Hematopoietic multipotent progenitor cell treated with erythropoietin and hydrocortisone succinate and interleukin-3 and kit ligand, for 8 days (in vitro differentiated cells): ENCODE measurements around the gene NUDT4B.
"Not testable (repeated sequence)": the region's sequence is repeated elsewhere in the genome, so short reads cannot be mapped to it uniquely, and the experiment has no call there.

Experiments
- DNase-seq: peaks from one replicate; pipeline ENCODE4 v3.0.0-alpha.2; 2015

The NUDT4B gene

DNA sequence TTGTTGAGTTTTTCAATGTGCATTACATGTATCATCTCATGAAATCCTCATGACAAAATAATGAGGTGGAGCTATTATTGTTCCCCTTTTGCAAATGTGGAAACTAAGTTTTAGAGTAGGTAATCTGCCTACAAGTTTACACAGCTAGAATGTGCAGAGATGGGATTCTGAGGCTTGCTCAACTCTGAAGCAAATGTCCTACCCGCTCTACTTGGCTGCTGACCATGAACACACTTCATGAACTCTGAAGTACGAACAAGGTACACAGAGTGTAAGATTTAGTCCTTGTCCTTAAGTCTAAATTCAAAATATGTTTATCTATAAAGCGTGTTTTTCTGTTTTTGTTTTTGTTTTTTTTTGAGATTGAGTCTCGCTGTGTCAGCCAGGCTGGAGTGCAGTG lies 5.4 kb upstream of the NUDT4B start:
- not testable (repeated sequence) for DNase-seq

DNA sequence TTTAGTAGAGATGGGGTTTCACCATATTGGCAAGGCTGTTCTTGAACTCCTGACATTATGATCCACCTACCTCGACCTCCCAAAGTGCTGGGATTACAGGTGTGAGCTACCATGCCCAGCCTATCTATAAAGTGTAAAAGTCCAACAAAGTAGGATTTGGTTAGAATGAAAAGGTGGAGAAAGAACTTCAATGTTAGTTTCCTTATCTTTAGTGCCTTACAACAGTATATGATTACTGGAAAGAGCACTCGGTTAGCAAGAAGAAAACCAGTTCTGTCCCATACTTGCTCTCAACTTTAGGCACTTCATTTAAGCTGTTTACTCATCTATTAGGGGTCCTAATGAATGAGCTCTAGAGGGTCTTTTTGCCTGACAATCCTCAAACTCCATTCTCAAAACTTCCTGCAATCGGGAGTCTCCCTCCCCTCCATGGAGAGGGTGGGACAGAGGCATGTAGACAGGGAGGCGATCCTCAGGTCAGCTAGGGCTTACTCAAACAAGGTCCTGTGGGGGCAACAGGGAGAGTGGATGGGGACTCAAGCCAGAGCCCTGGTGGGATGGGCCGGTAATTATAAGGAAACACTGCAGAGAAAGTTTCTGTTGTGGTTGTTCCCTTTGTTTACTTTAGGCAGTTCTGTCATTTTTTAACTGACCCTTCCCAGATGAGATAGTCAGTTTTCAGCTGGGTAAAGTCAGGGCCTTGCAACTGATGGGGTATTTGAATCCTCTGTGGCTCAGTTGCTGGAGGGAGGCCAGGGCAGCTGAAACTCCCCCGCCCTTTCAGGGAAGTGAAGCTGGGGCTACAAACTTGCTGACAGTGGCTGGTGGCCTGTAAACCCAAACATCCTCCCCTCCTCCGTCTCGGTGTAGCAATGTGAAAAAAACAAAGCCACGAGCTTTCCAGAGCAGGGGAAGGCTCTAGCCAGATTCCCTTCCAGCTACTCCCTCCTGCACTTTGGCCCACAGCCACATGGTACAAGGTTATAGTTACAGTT lies 4.6 kb upstream of the NUDT4B start:
- not testable (repeated sequence) for DNase-seq

DNA sequence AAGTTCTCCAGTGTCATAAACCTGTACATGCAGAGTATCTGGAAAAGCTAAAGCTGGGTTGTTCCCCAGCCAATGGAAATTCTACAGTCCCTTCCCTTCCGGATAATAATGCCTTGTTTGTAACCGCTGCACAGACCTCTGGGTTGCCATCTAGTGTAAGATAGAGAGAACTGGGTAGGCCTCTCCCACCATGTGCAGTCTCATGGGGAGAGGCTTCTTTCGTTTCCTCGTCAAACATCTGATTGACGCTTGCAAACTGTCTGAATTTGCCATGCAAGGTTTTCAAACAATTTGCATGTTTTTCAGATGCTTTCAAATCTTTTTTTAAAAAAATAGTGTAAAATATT lies 734 bp downstream of the NUDT4B start:
- DNase-seq, result not testable (repeated sequence)

DNA sequence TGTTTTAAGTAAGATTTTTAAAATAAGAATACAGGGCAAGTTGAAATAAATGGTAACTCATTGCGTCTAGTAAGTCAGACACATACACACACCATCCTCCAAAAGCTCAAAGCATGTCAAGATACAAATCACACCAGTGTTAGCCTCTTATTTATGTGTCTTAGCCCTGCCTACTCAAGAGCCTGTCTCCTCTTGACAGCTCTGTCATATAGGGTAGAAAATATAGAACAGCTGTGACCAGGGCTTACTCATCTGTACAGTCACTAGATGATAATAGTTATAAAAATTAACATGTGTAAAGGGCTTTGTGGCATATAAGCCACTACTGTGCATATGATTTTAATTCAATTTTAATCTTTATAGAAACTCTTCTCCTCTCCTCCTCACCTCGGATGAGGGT lies 7.7 kb downstream of the NUDT4B start:
- not testable (repeated sequence) for DNase-seq

DNA sequence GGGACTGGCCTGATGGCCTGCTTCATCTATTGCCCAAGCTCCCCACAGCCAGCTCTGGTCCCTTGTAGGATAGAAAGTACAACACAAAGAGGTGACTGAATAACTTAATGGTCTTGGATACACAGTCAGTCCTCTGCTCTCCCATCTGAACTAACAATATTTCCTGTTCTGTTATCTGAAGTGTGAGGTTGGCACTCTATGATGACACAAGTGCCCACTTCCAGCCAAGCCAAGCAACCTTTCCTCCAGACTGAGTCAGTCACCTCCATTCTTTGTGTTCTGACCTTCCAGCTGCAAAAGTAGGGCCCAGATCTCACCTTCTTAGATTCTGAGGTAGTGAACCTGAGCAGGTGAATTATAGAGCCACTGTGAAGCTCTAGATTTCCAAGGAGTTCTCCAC lies 8.9 kb downstream of the NUDT4B start:
- DNase-seq, result not testable (repeated sequence)

DNA sequence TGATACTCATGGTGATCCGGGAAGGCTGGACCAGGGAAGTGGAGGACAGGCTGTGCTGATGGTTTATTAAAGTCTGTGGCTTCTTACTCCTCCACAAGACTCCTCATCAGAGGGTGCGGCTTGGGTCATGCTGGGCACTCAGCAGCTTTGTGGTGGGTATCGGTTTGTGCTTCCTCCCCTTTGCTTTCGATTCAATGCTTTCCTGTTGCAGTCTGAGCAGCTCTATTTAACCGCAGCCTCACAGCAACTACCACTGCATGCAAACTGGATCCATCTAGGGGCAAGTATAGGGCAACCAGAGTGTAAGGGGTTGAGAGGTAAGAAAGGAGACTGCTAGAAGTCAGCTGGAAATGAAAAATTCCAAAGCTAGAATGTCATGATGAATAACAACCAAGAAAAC lies 9.8 kb downstream of the NUDT4B start:
- not testable (repeated sequence) for DNase-seq

DNA sequence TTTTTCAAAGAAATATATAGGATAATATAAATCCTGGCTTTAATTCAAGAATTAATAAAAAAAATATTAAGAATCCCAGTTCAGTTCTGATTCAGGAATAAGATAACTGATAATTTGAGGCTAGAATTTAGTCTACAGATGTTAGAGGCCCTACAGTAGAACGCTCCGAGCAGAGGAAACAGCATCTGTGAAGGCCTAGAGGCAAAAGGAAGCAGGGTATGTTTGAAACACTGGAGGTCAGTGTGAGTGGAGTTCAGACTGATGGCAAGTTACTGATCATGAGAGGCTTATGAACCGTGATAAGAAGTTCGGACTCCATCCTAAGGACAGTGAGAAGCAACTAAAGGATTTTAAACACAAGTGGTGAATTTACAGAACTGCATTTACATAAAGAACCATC lies 10.4 kb downstream of the NUDT4B start:
- not testable (repeated sequence) for DNase-seq

DNA sequence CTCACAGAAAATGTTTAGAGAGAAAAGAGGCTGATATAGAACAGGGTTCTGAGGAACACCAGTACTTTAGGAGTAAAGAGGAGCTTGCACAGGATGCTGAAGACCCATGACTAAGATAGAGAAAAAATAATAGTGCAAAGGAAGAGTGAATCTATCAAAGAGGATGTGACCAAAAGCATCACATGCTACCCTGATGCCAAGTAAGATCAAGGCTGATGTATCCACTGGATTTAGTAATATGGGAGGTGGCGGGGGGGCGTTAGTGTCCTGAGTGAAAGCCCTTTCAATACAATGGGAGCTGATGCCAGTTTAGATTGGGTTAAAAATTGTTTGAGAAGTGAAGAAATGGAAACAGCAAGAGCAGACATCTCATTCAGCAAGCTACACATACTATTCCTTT lies 11.2 kb downstream of the NUDT4B start:
- DNase-seq, result not testable (repeated sequence)

DNA sequence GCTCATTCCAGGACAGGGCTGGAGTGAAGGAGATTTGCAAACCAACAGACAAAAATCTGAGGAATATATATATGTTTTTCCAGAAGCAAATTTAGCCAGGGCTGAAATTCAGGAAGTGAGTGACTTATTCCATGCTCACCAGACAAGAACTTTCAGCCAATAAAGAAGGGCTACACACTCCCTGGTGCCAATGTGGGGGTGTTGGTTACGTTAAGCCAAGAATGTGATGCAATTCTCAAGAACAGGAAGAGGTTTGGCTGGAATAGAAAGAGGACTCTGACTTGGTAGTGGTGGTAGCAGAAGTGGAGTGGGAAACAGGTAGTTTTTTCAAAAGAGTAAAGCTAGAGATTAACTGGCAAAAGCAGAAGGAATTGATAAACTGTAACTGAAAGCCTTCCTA lies 11.6 kb downstream of the NUDT4B start:
- DNase-seq, result not testable (repeated sequence)

DNA sequence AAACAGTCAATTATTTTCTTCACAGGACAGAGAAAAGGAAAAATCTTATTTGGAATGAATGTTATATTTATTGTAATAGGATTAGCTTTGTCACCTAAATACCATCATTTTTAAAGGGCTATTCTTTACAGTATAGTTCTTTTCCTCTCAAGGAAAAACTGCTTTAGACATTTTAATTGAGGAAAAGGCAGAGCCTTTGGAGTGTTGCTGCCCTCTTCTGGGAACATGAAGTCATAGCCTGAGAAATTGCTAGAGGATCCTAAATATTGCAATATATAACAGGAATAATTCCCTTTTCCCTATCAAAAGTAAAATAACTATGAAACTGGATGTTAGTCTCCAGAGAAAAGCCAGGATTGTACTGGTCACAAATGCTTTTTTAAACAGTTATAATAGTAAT lies 12.8 kb downstream of the NUDT4B start:
- not testable (repeated sequence) for DNase-seq

DNA sequence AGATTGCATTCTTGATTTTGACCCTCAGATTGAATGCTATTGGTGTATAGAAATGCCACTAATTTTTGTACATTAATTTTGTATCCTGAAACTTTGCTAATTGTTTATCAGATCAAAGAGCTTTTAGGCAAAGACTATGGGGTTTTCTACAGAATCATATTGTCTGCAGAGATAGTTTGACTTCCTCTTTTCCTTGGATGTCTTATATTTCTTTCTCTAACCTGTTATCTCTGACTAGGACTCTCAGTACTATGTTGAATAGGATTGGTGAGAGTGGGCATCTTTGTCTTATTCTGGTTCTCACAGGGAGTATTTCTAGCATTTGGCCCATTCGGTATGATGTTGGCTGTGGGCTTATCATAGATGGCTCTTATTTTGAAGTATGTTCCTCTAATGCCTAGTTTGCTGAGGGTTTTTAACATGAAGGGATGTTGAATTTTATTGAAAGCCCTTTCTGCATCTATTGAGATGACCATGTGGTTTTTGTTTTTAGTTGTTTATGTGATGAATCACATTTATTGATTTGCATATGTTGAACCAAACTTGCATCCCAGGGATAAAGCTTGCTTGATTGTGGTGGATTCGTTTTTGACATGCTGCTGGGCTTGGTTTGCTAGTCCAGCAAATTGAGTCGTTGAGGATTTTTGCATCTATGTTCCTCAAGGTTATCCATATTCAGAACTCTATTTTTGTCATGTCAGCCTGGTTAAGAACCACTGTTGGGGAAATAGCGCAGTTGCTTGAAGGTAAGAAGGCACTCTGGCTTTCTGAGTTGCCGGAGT lies 16.9 kb downstream of the NUDT4B start:
- DNase-seq, result not testable (repeated sequence)

DNA sequence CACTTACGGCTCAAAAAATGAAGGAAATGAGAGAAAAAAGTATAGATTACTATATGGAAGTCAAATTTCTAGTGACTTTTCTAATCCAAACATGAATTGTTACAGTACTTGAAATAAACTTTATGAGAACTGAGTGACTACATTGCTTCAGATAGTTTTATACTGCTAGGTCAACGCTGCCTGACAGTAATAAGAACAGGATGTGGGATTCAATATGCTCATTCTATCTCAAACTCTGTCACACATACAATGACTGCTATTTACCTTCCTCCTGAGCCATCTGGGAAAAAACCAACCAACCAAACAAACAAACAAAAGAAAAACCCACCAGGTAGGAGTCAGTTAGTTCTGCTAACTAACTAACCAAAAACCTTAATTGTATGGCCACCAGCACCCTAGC lies 20.0 kb downstream of the NUDT4B start:
- DNase-seq, result not testable (repeated sequence)

DNA sequence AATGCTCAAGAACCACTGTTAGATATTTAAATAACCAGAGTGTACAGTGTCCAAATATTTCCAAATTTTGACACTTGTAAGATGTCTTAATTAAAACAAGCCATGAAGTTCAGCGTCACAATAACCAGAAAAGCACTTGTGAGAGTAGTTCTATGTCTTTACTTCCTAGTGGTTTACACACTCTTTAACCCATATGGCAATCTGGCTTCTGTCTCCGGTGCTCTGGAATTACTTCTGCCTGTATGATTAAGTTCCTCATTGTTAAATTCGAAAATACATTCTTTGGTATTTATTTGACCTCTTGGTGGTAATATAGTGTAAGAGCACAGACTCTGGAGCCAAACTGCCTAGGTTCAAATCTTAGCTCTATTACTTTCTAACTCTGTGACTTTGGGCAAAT lies 20.9 kb downstream of the NUDT4B start:
- not testable (repeated sequence) for DNase-seq

DNA sequence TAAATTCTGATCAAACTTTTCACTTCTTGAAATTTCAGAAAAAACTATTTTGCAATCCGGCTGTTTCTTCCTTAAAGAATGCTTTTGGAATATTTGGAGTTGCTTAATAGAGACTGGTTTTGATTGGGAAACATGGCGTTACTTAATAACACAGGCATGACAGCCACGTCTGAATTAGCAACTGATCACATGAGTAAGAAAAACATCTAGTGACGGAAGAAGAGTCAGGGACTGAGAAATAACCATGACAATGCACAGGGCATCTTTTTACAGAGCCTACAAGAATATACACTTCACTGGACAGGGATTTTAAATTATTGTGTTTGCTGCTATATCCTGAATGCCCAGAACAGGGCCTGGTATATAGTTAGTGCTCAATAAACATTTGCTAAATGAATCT lies 25.1 kb downstream of the NUDT4B start:
- not testable (repeated sequence) for DNase-seq

DNA sequence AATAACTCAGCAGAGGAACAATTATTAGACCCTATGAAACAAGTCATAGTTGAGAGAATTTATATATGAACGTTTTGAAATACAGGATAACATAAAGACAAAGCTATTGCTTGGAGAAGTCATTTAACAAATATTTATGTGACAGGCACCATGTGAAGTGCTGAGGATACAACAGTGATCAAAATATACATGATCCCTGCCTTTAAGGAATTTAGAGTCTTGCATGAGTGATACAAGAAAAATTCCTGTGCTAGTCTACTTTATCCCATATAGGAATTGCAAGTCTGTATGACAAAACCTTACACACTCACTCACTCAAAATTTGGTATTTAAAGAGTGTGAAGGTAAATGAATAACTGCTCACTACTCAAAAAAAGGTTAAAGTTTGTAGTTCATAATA lies 25.5 kb downstream of the NUDT4B start:
- not testable (repeated sequence) for DNase-seq

DNA sequence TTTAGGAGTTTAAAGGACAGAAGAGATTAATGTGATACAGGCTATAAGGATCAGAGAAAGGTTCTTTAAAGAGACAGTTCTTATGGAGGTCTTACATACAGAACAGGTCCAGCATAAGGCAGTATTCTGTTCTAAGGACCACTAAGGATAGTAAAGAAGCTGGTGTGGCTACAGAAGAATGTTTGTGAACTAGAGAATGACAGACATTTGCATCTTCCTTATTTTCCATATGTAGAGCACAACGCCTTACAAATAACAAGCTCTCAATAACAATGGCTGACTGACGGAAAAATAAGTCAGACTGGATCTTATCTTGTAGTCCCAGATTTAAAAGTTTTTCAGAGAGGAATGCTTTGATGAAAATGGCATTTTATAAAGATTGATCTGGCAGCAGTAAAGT lies 26.7 kb downstream of the NUDT4B start:
- not testable (repeated sequence) for DNase-seq

DNA sequence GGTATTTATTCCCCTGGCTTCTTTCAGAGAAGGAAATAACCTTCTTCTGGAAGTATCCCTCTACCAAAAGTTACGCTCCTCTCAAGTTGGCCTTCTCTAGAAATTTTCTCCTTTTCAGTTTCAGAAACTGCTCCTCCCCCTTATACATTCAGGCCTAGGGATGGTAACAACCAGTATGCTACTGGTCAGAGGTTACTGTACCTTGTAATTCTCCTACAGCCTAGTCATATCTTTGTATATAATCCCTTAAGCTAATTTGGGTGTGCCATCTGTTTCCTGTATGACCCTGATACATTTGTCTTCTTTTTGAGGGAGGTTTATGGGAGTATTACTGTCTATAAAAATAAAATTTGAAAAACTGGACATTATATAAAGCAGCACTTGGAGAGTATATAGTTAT lies 29.1 kb downstream of the NUDT4B start:
- DNase-seq, result not testable (repeated sequence)

DNA sequence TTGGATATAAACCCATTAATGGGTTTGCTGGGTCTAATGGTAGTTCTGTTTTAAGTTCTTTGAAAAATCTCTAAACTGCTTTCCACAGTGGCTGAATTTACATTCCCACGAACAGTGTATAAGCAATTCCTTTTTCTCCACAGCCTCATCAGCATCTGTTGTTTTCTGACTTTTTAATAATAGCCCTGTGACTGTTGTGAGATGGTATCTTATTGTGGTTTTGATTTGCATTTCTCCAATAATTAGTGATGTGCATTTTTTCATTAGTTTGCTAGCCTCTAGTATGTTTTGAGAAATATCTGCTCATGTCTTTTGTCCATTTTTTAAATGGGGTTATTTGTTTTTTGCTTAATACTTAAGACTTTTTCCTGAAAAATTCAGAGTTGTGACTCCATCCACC lies 31.8 kb downstream of the NUDT4B start:
- DNase-seq, result not testable (repeated sequence)

DNA sequence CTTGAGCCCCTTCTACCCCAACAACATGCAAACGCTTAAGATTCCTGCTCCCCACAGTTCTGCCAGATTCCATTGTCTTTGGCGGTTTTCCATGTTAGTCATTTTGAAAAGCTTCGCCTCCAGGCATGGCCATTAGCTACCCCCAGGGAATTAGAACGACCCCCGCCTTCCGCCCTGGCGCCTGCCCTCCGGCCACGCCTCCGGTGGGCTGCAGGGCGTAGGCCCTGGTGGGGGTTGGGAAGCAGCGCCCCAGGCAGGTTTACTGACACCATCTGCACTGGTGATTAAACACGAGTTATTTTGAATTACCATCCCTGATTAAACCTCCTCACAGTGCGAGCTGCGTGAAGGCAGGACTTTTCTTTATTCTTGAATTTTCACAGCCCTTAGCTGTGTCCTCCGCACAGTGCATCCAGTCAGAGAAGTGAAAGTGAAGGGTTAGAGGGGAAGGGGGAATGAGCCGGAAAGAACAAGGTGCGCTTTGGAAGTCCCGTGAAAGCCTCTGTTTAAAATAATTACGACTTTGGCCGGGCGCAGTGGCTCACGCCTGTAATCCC lies 43.0 kb downstream of the NUDT4B start:
- DNase-seq, result not testable (repeated sequence)

DNA sequence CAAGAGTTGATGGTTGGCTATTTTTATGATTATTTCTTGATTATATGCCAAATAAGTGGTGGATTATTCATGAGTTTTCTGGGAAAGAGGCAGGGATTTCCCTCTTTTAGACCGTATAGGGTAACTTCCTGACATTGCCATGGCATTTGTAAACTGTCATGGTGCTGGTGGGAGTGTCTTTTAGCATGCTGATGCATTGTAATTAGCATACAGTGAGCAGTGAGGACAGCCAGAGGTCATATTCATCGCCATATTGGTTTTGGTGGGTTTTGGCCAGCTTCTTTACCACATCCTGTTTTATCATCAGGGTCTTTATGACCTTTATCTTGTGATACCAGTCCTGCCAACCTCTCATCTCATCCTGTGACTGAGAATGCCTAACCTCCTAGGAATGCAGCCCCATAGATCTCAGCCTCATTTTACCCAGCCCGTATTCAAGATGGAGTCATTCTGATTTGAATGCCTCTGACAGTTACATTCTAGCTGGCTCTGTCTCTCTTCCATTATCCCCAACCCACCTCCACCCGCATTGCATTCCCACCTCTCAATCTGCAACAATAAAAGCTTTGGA lies 45.3 kb downstream of the NUDT4B start:
- DNase-seq, result not testable (repeated sequence)
